IPS-NIHi7 (cell line): ENCODE results near the gene C9orf43.
"Not testable (repeated sequence)": the region's sequence is repeated elsewhere in the genome, so short reads cannot be mapped to it uniquely, and the experiment has no call there.

Experiments
- DNase-seq: peaks from one replicate; pipeline ENCODE4 v3.0.0; 2012; ENCODE audit warnings: mixed read lengths; ENCODE audit errors: extremely low spot score

The C9orf43 gene

GRCh38 chr9:113410207-113410864, at the start of gene C9orf43, which contains the start of gene POLE3:
TSS of gene C9orf43 (plus strand) at chr9:113410747. CDS start at chr9:113413494, 2,747 bp downstream.
TSS of gene POLE3 (minus strand) at chr9:113410675. CDS start at chr9:113410293, 382 bp downstream.
- DNase-seq = peak; percentile 95

GRCh38 chr9:113361304-113362018, 49.1 kb upstream of the C9orf43 start:
- no peak for DNase-seq

GRCh38 chr9:113363336-113363735, 47.2 kb upstream of the C9orf43 start:
- DNase-seq = no peak

- DNase-seq = no peak
These were observed 45.6 kb upstream of the C9orf43 start for GRCh38 chr9:113364951-113365350.

- DNase-seq = not testable (repeated sequence)
These were observed 44.9 kb upstream of the C9orf43 start for GRCh38 chr9:113365652-113366051.

- no peak for DNase-seq
These were observed 42.1 kb upstream of the C9orf43 start for GRCh38 chr9:113368348-113368981.

- no peak for DNase-seq
These were observed 41.3 kb upstream of the C9orf43 start for GRCh38 chr9:113368982-113369854.

- no peak for DNase-seq
These were observed 40.7 kb upstream of the C9orf43 start for GRCh38 chr9:113369855-113370140.

GRCh38 chr9:113370806-113371325, 39.7 kb upstream of the C9orf43 start:
- no peak for DNase-seq

GRCh38 chr9:113372059-113372458, 38.5 kb upstream of the C9orf43 start:
- DNase-seq = no peak

GRCh38 chr9:113373256-113373655, 37.3 kb upstream of the C9orf43 start:
- no peak for DNase-seq

GRCh38 chr9:113373676-113374392, 36.7 kb upstream of the C9orf43 start:
- no peak for DNase-seq

GRCh38 chr9:113375057-113376023, 35.2 kb upstream of the C9orf43 start:
- DNase-seq = no peak

- peak; percentile 96 for DNase-seq
These were observed 33.6 kb upstream of the C9orf43 start, which contains the start of gene HDHD3 for GRCh38 chr9:113376634-113377567. TSS of gene HDHD3 (minus strand) at chr9:113376986. CDS start at chr9:113374354, 2,632 bp downstream.

GRCh38 chr9:113379094-113379828, 31.3 kb upstream of the C9orf43 start:
- DNase-seq = not testable (repeated sequence)

- not testable (repeated sequence) for DNase-seq
These were observed 30.7 kb upstream of the C9orf43 start for GRCh38 chr9:113379829-113380210.

- no peak for DNase-seq
These were observed 29.6 kb upstream of the C9orf43 start for GRCh38 chr9:113380869-113381378.

- DNase-seq = not testable (repeated sequence)
These were observed 29.1 kb upstream of the C9orf43 start for GRCh38 chr9:113381441-113381840.
